ENCODE measurements around the gene AEN. TPM values are rescaled to one million over a fixed set of nuclear protein-coding genes. Genes with fewer than 3 reads are reported as not detected.

The AEN gene
- total RNA-seq, 1 experiment from 2014 or later = 170 TPM

DNA sequence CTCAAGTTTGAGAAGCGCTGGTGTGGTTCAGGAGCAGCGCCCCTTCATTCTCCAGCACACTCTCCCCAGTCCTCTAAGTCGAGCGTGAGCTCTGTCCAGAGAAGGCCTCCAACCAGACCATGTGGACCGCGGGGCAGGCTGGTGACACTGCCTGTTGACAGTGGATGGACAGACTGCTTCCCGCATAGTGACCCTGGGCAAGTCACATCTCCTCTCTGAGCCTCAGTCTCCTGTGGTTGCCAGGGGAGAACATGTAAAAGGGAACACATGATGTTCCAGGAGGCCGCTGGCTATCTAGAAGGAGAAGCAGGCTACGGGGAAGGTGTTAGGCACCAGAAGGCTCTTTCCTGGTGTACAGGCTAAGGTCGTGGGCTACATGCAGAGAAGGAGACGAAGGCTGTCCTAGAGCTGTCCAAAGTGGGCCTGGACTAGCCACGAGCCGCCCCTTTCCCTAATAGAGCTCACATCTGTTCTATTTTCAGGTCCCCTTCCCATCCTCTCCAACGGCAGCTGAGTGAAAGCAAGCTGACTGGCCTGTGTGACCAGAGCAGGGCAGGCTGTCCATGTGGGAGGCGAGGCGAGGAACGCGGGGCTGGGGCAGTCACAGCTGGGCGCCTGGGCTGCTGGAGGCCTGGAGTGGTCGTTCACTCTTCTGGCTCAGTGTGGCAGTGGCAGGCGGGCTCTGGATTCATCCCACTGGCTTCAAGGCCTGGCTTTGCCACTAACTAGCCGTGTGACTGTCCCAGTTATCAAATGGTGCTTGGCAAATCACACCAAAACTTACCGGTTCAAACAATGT, 28.8 kb downstream of the AEN start:
- no peak for DNase-seq (ENCODE audit: low spot score)

DNA sequence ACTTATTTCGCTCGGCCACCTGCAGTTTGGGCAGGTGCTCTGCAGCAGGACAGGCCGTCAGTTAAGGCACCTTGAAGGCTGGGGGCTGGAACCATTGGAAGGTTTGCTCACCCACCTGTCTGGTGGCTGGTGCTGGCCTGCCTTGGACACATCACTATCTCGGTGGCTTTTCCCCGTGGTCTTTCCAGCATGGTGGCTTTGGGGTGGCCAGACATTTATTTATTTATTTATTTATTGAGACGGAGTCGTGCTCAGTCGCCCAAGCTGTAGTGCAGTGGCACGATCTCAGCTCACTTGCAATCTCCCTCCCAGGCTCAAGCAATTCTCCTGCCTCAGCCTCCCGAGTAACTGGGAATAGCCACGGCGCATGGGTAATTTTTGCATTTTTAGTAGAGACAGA, 29.4 kb downstream of the AEN start:
- DNase-seq (ENCODE audit: low spot score) = no peak

DNA sequence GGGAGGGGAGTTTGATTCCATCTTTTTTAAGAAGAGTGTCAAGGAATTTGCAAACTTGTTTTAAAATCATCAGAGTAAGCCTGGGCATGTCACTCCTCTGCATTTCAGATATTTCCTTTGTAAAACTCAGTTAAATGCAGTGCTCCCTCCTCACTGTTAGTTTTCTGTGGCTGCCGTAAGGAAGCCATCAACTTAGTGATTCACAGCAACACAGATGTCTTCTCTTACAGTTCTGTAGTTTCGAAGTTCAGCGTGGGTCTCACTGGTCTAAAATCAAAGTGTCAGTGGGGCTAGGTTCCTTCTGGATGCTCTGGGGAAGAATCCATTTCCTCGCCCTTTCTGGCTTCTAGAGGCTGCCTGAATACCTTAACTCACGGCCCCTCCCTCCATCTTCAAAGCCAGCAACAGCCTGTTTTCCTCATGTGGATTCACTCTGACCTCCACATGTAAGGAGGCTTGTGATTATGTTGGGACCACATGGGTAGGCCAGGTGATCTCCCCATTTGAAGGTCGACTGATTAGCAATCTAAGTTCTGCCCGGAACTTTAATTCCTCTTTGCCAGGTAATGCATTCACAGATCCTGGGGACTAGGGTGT, 30.1 kb downstream of the AEN start:
- DNase-seq (ENCODE audit: low spot score) = no peak

DNA sequence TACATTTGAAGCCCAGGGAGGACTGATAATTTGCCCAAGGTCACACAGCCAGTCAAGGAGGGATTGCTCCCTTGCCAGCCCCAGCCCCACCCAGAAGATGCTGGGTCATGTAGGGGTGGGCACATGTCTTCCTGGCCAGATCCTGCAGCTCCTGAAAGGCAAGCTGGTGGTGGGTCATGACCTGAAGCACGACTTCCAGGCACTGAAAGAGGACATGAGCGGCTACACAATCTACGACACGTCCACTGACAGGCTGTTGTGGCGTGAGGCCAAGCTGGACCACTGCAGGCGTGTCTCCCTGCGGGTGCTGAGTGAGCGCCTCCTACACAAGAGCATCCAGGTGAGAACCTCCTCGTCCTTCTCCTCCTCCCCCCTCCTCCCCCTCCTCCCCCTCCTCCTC, 30.8 kb downstream of the AEN start:
- DNase-seq (ENCODE audit: low spot score) = no peak

DNA sequence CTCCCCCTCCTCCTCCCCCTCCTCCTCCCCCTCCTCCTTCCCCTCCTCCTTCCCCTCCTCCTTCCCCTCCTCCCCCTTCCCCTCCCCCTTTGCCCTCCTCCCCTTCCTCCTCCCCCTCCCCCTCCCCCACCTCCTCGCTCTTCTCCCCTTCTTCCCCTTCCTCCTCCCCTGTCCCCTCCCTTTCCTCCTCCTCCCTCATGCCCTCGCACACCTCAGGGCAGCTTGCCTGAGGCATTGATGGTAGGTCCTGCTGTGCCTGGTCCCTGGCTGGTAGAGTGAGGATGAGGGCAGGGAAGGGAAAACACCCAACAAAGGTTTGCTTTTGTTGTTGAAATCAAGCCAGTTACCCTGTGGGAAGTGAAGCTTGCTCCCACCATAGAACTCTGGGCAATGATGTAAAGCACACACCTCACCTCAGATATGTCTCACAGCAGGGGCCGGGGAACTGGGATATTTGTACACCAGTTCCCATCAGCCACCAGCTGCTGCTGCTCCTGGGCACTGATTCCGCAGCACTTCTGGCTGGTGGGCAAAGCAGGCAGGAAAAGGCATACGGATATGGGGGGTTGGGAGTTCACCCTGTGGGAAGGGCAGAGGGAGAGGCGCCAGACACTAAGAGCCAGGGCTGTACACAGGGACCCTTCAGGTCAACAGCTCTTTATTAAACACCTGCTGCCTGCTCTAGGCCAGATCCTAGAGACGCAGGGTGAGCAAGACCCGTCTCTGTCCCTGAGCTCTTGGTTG, 31.5 kb downstream of the AEN start:
- DNase-seq (ENCODE audit: low spot score) = no peak

DNA sequence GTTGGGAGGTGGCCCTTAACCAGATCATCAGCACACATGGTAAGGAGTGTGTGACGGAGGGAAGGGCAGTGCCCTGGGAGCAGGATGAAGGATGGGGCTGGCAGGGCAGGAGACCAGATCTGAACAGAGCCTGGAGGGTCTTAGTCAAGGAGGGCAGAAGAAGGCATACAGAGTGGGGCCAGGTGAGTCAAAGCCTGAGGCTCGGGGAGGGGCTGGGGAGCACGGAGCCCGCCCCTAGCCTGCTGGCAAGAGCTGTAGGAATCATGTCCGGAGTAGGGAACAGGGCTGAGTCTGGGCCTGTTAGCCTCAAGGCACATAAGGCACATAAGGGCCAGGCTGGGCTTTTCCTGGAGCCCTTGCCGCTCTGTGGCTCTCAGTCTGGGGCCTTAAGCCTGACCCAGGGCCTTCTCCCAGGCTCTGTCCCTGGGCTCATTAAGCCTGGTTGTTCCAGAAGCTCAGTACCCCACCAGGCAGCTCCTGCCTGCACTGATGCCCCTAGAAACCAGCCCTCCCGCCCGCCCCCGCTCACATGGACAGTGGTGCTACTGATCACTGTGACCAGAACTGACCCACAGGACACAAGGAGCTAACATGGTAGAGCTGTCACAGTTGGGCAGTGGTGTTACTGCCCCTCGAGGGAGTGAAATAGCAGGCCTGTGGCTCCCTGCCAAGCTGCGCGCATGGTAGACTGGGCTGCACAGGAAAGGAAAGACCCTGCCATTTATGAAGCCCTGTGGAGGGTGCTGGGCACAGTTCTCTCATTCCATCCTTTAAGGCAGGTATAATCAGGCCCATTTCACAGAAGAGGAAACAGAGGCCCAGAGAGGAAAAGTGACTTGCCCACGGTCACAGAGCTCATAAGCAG, 32.3 kb downstream of the AEN start:
- DNase-seq (ENCODE audit: low spot score) = no peak

DNA sequence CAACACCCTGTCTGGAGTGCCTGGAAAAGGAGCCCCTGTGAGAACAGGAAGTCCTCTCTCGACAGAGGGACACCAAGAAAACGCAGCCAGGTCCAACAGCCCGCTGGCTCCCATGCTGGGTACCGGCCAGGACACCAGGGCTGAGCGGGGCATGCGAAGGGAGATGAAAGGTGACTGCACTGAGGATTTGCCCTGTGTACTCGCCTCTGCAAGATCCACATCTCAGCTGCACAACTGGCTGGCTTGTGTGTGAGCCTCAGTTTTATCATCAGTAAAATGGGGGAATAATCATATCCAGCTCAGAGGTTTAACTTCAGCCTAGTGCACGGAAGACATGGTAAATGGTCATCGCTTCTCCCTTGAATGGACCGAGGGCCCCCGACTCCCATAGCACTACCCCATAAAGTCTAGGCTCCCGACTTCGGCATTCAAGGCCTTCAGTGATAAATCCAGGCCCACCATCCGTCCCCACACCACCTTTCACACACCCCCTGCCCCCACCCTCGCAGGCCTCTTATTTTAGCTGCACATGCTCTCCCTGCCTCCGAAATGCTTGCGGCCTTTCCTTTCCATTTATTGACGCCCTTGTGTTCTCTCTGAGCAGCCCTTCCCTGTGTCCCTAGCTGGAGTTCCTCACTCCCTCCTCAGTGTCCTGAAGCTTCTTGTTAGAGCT, 33.4 kb downstream of the AEN start:
- DNase-seq (ENCODE audit: low spot score) = no peak

DNA sequence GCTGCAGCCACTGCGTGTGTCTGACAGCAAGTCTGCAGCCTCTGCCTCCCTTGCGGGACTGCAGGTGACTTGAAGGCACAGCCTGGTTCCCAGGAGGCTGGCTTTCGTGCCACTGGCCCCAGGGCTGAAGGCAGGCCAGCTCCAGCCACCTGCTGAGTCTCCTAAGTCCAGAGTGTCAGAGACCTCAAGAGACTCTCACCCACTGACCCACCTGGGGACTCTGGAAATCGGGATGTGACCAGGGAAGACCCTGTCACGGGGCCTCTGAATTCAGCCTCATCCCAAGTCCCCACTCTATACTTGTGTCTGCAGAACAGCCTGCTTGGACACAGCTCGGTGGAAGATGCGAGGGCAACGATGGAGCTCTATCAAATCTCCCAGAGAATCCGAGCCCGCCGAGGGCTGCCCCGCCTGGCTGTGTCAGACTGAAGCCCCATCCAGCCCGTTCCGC, 34.0 kb downstream of the AEN start:
- DNase-seq (ENCODE audit: low spot score) = no peak

DNA sequence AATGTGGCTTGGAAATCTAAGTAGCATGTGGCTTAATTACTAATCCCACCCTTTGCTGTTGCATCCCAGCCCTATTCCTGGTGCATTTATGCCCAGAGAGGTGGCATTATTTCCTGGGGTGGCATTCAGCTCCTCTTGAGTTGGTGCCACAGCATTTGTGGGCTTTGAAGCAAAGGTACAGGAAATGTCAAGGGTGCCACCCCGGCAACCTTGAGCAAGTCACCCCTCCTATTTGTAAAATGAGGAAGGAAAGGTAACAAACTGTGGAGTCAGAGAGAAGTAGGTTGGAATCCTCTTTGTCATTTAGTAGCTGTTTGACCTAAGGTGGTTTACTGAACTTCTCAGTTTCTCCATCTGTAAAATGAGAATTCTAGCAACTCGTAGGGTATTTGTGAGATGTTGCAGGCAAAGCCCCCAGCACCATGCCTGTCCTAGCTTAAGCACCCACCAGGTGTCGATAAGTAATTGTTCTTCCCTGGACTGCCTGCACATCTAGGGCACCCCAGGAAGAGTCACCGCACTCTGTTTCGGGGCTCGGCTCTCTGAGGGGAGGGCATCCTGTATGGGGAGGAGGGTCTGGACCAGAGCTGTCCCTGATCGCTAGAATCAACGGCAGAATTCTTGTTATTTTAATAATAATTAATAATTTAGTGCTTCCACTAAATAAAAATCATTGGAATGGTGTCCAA, 34.8 kb downstream of the AEN start:
- DNase-seq (ENCODE audit: low spot score) = no peak

DNA sequence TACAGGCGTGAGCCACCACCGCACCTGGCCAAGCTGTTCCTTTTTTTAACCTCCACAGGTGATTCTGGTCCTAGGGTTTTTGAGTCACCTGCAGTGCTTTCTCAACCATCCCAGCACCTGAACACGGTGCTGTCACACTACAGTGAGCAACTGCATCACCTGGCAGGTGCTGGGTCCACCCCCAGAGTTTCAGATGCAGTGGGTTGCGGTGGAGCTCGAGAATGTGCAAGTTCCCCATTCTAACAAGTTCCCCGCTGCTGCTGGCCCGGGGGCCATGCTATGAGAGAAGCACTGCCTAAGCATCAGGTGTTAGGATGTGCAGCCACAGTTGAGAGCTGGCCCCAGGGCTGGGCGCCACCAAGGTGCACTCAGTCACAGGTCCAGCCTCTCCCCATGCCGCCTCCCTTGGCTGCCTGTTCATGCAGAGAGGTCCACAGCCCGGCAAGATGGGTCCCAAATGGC, 35.7 kb downstream of the AEN start:
- DNase-seq (ENCODE audit: low spot score) = no peak

DNA sequence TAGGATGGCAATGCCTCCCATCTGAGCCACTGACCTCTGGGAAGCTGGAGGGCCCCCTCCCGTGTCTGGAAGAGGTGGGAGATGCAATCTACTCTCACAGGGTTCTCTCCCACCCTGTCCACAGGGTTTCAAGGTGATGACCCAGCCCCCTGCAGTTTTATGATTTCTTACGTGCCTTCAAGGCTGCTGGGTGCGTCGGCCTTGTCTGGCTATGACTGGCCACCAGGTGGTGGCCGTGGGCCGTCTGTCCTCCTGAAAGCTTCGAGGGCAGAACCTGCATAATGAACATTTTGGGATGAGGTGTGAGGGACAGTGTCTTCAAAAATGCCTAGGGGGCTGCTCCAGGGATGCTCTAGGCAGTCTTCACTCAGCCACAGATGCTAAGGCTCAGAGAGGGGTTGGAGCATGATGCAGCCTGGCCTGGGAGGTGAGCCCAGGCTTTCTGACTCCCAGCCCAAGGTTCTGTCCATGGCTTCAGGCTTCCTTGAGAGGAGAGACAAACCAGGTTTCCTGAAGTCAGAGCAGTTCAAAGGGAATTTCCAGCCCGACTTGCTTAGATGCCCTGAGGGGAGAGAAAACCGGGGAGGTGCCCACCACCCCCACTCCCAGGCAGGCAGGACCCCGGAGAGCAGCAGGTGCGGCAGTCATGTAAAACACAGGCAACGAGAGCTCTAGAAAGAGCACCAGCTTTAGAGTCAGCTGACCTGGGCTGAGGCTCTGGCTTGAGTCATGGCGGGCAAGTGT, 36.4 kb downstream of the AEN start:
- peak; percentile 63 for DNase-seq (ENCODE audit: low spot score)

DNA sequence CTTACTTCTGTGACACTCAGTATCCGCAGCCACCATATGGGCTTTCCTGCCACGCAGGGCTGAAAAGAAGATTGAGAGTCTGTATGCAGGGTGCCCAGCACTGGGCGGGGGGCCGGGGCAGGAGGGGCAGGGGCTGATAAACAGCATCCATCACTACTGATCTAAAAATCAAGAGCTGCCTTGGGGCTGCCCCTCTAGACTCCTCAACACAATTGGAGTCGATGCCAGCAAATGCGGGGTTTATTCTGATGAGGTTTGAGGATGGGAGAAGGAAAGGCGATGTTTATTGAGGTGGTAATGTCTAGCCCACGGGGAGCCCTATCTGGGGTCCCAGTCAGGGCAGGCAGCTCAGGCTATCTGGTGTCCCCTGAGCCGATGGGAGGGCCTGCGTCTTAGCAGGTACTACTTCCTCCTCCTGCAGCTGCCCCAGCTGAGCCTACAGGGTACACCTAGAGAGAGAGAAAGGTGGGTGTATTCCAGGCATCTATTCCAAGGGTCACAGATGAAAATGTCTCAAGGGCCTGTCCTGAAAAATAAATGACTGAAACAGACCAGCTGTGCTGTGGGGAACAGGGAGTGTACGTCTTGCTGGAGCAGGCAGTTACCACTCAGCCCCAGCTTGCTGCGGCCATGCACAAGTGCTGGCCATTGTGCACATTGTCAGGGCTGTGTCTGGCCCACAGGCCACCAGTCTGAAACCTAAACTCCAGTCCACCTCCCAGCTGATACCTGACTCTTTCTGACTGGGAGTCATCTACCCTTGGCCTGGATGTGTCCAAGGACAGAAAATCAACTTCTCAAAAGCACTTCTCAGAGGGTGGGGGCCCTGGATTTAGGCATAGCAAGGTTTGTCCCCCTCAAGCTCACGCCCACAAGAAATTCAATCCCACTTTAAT, 37.2 kb downstream of the AEN start:
- DNase-seq (ENCODE audit: low spot score) = no peak

DNA sequence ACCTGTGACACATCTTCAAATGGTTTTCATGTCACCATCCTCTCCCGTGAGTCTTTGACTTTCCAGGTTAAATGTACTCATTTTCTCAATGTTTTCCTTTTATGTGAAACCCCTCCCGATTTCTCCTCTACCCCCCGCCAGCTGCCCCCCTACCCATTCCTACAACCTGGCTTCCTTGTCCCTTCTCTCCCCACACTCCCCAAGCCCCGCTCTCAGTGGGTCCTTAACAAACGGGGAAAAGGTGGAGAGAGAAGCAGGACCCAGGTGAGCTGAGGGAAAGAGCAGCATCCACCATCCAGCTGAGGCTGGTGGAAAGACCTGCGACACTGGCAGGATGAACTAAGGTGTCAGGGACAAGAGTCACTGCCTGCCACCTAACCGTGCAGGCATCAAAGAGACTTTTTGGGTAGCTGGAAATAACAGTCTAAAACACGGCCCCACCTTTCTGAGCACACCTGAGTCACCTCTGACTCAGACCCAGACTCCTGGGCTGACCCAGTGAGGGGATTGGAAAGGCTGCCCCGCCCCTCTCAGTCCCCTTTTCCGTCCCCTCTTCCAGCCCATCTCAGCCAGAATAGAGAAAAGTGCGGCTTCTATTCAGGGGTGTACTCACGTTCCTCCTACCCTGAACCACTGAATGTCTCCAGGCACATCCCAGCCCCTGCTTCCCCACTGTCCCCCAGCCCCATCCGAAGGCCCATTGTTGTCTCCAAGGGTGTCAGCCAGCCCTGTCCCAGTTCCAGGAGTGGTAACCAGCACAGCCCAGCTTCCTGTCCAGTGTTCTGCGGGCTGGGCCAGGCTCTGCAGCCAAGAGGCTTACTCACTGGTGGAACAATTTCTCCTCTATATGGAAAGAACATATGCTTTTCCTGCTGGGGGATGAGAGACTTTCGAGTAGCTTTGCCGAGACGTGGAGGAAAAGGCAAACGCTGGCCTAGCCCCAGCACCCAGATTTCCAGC, 38.1 kb downstream of the AEN start:
- no peak for DNase-seq (ENCODE audit: low spot score)

DNA sequence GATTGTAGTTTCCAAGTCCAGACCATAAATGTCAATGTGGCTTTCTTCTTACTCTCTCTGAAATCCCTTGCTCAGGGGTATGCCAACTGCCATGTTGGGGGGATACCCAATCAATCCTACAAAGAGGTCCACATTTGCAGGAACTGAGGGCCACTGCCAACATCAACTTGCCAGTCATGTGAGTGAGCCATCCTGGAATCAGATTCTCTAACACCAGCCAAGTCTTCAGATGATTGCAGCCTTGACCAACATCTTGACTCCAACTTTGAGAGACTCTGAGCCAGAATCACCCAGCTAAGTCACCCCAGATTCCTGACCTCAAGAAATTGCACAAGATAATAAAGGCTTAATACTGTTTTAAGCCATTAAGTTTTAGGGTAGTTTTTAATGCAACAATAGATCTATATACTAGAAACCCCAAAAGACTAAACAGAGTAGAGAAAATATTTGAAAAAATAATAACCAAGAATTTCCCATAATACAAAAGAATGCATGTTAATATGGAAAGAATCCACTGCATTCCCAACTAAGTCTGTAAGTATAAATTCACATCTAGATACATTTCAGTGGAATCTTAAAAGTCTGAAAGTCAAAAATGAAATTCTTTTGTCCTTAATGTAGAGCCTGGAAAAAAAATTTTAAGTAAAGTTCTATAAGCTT, 40.0 kb downstream of the AEN start:
- no peak for DNase-seq (ENCODE audit: low spot score)

DNA sequence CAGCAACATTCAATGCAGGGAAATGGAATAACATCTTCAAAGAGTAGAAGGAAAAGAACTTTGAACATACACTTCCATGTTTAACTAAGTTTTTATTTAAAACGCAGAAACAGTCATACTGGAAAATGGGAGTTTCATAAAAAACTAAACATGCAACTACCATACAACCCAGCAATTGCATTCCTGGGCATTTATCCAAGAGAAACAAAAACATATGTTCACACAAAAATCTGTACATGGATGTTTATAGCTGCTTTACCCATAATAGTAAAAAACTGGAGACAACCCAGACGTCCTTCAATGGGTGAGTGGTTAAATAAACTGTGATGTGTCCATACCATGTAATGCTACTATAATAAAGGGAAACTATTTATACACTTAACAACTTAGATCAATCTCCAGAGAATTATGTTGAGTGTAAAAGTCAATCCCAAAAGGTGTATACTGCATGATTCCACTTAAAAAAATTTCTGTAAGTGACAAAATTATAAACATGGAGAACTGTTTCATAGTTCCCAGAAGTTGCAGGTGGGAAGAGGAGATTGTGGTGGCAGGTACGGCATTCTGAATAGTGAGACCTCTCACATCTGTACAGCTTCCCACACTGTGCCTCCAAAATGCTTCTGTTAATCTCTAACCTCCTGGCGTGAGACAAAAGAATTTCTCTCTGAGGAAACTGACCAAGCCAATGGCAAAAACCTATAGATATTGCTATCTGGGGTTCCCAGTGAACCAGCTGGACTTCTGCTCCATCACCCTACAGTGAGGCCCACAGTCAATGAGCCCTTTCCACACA, 40.8 kb downstream of the AEN start:
- no peak for DNase-seq (ENCODE audit: low spot score)

DNA sequence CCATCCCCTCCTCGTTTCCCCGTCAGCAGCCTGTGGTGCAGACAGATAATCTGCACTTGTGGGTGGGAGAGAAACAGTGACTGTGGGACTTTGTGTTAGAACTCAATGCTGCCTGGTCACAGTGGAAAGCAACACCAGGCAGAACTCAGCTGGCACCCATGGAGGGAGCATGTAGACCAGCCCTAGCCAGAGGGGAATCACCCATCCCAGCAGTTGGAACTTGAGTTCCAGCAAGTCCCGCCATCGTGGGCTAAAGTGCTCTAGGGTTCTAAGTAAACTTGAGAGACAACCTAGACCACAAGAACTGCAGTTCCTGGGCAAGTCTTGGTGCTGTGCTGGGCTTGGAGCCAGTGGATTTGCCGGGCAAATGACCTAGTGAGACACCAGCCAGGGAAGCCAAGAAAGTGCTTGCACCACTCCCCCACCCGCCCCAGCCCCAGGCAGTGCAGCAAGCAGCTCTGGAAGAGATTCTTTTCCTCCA, 42.0 kb downstream of the AEN start:
- no peak for DNase-seq (ENCODE audit: low spot score)
